ENCODE data around the gene ITGB8. TPM values are rescaled to one million over a fixed set of nuclear protein-coding genes. Genes with fewer than 3 reads are reported as not detected.

ITGB8 gene
- total and polyA plus RNA-seq, 2 of the 4 experiments (the other 2 are of a cell fraction): 2.6 to 10.2 TPM

- Histone ChIP-seq H2AFZ (replicated peaks; ENCODE audit: low read length, poor library complexity) (no peak overlapping the region), H3K4ac (ENCODE audit: low read depth, low read length) (no peak overlapping the region), H3K36me3 (ENCODE audit: control insufficient read depth, insufficient read depth, low read length) (no peaks in the 10 kb centered on the region), H2AK5ac (ENCODE audit: low read depth, low read length) (no peak overlapping the region), H3K9ac (ENCODE audit: low read depth, low read length) (no peak overlapping the region), H3K18ac (ENCODE audit: low read depth, low read length) (no peak overlapping the region), H2AK9ac (replicated peaks; ENCODE audit: low read depth, low read length, poor library complexity) (no peak overlapping the region), H3K23ac (ENCODE audit: low read depth, low read length) (no peak overlapping the region), H3K4me2 (ENCODE audit: low read depth, low read length) (no peak overlapping the region), H3K27me3 (ENCODE audit: control insufficient read depth, insufficient read depth, low read length) (no peaks in the 10 kb centered on the region; the same call in 1 of the 2 replicates), H4K5ac (ENCODE audit: low read depth, low read length) (no peak overlapping the region), H2BK20ac (ENCODE audit: low read depth, low read length) (no peak overlapping the region), H4K91ac (ENCODE audit: insufficient read depth, low read depth, low read length) (no peak overlapping the region), H3K9me1 (ENCODE audit: insufficient read depth, low read length) (no peaks in the 10 kb centered on the region), H3K4me3 (ENCODE audit: insufficient read depth, low read depth, low read length) (no peak overlapping the region), H2BK120ac (ENCODE audit: low read depth, low read length) (no peak overlapping the region), H3K27ac (ENCODE audit: insufficient read depth, low read length) (no peak overlapping the region), H3K14ac (replicated peaks; ENCODE audit: low read depth, low read length) (no peak overlapping the region), H4K8ac (ENCODE audit: low read depth in 2 of 2, low read length in 2 of 2) (no peak overlapping the region), H3K9me3 (ENCODE audit: control insufficient read depth, insufficient read depth, low read length) (no peaks in the 10 kb centered on the region), H4K20me1 (ENCODE audit: insufficient read depth, low read length) (no peaks in the 10 kb centered on the region), H2BK5ac (ENCODE audit: low read depth, low read length, poor library complexity, severe bottlenecking) (no peak overlapping the region), H3K56ac (ENCODE audit: extremely low read depth, insufficient read depth, low read length) (no peak overlapping the region), H3K79me1 (ENCODE audit: low read depth in 1 of 2, low read length in 2 of 2) (no peaks in the 10 kb centered on the region), H2BK15ac (ENCODE audit: low read depth, low read length) (no peak overlapping the region), H3K4me1 (ENCODE audit: control insufficient read depth, insufficient read depth, low read length) (no peaks in the 10 kb centered on the region)
- no peak for ATAC-seq (ENCODE audit: low read depth)
- TF ChIP-seq MXI1 (IDR thresholded peaks at IDR 0.05; ENCODE audit: borderline replicate concordance, low read depth, low read length): no peak
- TF ChIP-seq SMC3 (IDR thresholded peaks at IDR 0.05; ENCODE audit: low read depth, low read length): no peak
- TF ChIP-seq CTCF (conservative IDR thresholded peaks at IDR 0.05; ENCODE audit: low read depth, low read length): no peak
- TF ChIP-seq MAFK (IDR thresholded peaks at IDR 0.05; ENCODE audit: low read depth, low read length): no peak
- no peak for TF ChIP-seq RCOR1 (IDR thresholded peaks at IDR 0.05; ENCODE audit: insufficient replicate concordance, low read length)
- no peak for TF ChIP-seq ELK1 (IDR thresholded peaks at IDR 0.05; ENCODE audit: borderline replicate concordance, low read depth, low read length)
- no peak for TF ChIP-seq MAZ (IDR thresholded peaks at IDR 0.05; ENCODE audit: borderline replicate concordance, low read depth, low read length)
- no peak for TF ChIP-seq CEBPB (IDR thresholded peaks at IDR 0.05; ENCODE audit: low read depth, low read length)
- TF ChIP-seq NFE2L2 (IDR thresholded peaks at IDR 0.05; ENCODE audit: low read depth, low read length): no peak
- TF ChIP-seq USF2 (IDR thresholded peaks at IDR 0.05; ENCODE audit: low read depth, low read length): no peak
- POLR2A ChIA-PET (ENCODE audit: unreplicated experiment): no interaction called here
- in situ Hi-C loops (cut with MboI; ENCODE audit: low sequenced_read_pairs) (no loop called here), intact Hi-C loops (cut with micrococcal nuclease) (no loop called here), dilution Hi-C loops (cut with HindIII; ENCODE audit: low sequenced_read_pairs, unreplicated experiment) (no loop called here)
- WGBS, 2 experiments (ENCODE audit: extremely low coverage in 2 of 2, insufficient read length in 1 of 2): no CpG with 5 or more reads among the region's 3 CpGs
- DNase-seq: no peak
- no TSS peak for BruUV-seq (replicated peaks)
- CTCF ChIA-PET: interaction anchor here (0.6 kb wide), 1 partner anchor 275 kb away, joined by 3 read pairs; no protein-coding TSS in a partner anchor
Measured at GRCh38 chr7:20449176-20449575, 118.5 kb downstream of the ITGB8 start.

Data from IMR-90 (cell line).